HCT116 (cell line): Measurements from ENCODE around the gene MRPL39.

Experiments used
- CEBPB ChIP-seq: IDR thresholded peaks from 2 replicates; pipeline ENCODE4 v1.6.1; 2012; ENCODE audit warnings: low read depth
- ELF1 ChIP-seq: IDR thresholded peaks from 2 replicates; pipeline ENCODE4 v1.6.1; 2012; ENCODE audit warnings: low read depth, borderline replicate concordance
- EZH2 ChIP-seq: fragments of 200-600 bp; sonication (generic); IDR thresholded peaks from 2 replicates; pipeline ENCODE4 v1.6.1; 2017; ENCODE audit warnings: antibody characterized with exemption, mixed run types
- EZH2phosphoT487 ChIP-seq: fragments of 200-600 bp; IDR thresholded peaks from 2 replicates; pipeline ENCODE4 v1.6.1; 2018; ENCODE audit warnings: antibody characterized with exemption, borderline replicate concordance
- JUND ChIP-seq: IDR thresholded peaks from 2 replicates; pipeline ENCODE4 v1.6.1; 2012
- POLR2A ChIP-seq: IDR thresholded peaks from 2 replicates; pipeline ENCODE4 v1.7.0; 2011; ENCODE audit warnings: borderline replicate concordance; ENCODE audit not compliant: insufficient read depth, insufficient read length; ENCODE audit errors: extremely low read depth
- POLR2AphosphoS5 ChIP-seq: IDR thresholded peaks from 2 replicates; pipeline ENCODE4 v1.6.1; 2011; ENCODE audit warnings: mild to moderate bottlenecking, low read depth, low read length, moderate library complexity
- REST ChIP-seq: IDR thresholded peaks from 2 replicates; pipeline ENCODE4 v1.6.1; 2012; ENCODE audit warnings: low read depth
- ZNF274 ChIP-seq: fragments of 200-500 bp; sonication (Bioruptor generic); IDR thresholded peaks from 2 replicates; pipeline ENCODE4 v1.6.1; 2014; ENCODE audit warnings: mild to moderate bottlenecking, low read depth, low read length, inconsistent platforms
- TF ChIP-seq, protein P1 (sequence below), 3 experiments: fragments of 200-600 bp in 1 of 3; sonication (generic) in 1 of 3; IDR thresholded peaks in 2 of 3; conservative IDR thresholded peaks in 1 of 3; 2 replicates each; pipeline ENCODE4 v1.5.1; 2012 to 2017; ENCODE audit warnings: low read depth in 2 of 3, low read length in 2 of 3, antibody characterized with exemption in 1 of 3, borderline replicate concordance in 1 of 3, control low read depth in 1 of 3, mild to moderate bottlenecking in 1 of 3, mixed read lengths in 1 of 3, mixed run types in 1 of 3, moderate library complexity in 1 of 3; ENCODE audit not compliant: insufficient read depth in 1 of 3

DNA sequence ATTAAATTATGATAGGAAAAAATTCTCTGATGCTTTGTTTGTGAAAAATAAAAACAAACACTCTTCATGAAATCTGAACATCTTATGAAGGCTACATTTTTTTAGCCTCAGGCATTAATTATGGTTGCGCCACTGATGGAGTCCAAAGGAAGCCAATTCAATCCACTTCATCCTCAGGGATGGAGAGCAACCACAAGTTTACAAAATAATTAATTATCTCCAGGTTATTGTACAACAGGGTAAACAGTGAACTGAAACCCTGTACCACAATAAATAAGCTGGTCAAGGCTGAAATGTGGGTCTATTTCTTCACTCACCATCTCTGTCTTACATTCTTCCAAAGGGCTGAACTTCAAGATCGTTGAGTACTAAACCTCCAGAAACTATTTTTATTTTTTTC is 49.2 kb downstream of the MRPL39 start:
- TF ChIP-seq, protein P1, sequence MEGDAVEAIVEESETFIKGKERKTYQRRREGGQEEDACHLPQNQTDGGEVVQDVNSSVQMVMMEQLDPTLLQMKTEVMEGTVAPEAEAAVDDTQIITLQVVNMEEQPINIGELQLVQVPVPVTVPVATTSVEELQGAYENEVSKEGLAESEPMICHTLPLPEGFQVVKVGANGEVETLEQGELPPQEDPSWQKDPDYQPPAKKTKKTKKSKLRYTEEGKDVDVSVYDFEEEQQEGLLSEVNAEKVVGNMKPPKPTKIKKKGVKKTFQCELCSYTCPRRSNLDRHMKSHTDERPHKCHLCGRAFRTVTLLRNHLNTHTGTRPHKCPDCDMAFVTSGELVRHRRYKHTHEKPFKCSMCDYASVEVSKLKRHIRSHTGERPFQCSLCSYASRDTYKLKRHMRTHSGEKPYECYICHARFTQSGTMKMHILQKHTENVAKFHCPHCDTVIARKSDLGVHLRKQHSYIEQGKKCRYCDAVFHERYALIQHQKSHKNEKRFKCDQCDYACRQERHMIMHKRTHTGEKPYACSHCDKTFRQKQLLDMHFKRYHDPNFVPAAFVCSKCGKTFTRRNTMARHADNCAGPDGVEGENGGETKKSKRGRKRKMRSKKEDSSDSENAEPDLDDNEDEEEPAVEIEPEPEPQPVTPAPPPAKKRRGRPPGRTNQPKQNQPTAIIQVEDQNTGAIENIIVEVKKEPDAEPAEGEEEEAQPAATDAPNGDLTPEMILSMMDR (IDR thresholded peaks at IDR 0.05 in 2 of 3, conservative IDR thresholded peaks at IDR 0.05 in 1 of 3; ENCODE audit: borderline replicate concordance in 1 of 3, insufficient read depth in 1 of 3, low read depth in 2 of 3, low read length in 2 of 3) = no peak
- no peak for TF ChIP-seq POLR2A
- TF ChIP-seq ELF1 = no peak
- TF ChIP-seq EZH2 = no peak
- no peak for TF ChIP-seq JUND
- no peak for TF ChIP-seq POLR2AphosphoS5
- no peak for TF ChIP-seq CEBPB
- TF ChIP-seq EZH2phosphoT487 = no peak
- no peak for TF ChIP-seq REST
- no peak for TF ChIP-seq ZNF274
